Measurements from ENCODE around the gene OPTN. TPM values are rescaled to one million over a fixed set of nuclear protein-coding genes. Genes with fewer than 3 reads are reported as not detected.

Gene OPTN
- total RNA-seq, 1 donor from 2014 or later: 33.3 TPM

DNA sequence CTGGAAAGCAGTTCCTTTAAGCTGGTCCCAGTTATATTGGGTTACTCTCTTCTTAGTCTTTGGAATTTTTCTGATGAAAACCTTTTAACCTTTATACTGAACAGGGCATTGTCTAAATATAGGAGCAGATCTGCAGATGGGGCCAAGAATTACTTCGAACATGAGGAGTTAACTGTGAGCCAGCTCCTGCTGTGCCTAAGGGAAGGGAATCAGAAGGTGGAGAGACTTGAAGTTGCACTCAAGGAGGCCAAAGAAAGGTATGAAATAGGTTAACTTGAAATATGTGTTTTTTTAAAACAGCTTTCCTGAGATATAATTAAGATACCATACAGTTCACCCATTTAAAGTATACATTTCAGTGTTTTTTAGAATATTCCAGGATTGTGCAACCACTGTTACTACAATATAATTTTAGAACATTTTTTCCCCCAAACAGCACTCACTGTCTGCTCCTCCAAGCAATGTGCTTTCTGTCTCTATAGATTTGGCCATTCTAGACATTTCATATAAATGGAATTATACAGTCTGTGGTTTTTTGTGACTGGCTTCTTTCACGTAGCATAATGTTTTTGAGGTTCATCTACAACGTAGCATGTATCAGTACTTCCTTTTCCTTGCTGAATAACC lies 18.9 kb downstream of the OPTN start:
- no peak for DNase-seq (ENCODE audit: low spot score in 2 of 2, unreplicated experiment in 2 of 2)
- Mint-ChIP-seq H3K9me3 (no peaks in the 10 kb centered on the region), H3K27ac (no peak overlapping the region), H3K4me3 (no peak overlapping the region), H3K4me1 (peaks cover 5% of the 10 kb centered on the region), H3K27me3 (ENCODE audit: low read depth) (no peaks in the 10 kb centered on the region), H3K36me3 (peaks cover 44% of the 10 kb centered on the region)
- TF ChIP-seq, protein P1, sequence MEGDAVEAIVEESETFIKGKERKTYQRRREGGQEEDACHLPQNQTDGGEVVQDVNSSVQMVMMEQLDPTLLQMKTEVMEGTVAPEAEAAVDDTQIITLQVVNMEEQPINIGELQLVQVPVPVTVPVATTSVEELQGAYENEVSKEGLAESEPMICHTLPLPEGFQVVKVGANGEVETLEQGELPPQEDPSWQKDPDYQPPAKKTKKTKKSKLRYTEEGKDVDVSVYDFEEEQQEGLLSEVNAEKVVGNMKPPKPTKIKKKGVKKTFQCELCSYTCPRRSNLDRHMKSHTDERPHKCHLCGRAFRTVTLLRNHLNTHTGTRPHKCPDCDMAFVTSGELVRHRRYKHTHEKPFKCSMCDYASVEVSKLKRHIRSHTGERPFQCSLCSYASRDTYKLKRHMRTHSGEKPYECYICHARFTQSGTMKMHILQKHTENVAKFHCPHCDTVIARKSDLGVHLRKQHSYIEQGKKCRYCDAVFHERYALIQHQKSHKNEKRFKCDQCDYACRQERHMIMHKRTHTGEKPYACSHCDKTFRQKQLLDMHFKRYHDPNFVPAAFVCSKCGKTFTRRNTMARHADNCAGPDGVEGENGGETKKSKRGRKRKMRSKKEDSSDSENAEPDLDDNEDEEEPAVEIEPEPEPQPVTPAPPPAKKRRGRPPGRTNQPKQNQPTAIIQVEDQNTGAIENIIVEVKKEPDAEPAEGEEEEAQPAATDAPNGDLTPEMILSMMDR (IDR thresholded peaks at IDR 0.05; ENCODE audit: unreplicated experiment): no peak

DNA sequence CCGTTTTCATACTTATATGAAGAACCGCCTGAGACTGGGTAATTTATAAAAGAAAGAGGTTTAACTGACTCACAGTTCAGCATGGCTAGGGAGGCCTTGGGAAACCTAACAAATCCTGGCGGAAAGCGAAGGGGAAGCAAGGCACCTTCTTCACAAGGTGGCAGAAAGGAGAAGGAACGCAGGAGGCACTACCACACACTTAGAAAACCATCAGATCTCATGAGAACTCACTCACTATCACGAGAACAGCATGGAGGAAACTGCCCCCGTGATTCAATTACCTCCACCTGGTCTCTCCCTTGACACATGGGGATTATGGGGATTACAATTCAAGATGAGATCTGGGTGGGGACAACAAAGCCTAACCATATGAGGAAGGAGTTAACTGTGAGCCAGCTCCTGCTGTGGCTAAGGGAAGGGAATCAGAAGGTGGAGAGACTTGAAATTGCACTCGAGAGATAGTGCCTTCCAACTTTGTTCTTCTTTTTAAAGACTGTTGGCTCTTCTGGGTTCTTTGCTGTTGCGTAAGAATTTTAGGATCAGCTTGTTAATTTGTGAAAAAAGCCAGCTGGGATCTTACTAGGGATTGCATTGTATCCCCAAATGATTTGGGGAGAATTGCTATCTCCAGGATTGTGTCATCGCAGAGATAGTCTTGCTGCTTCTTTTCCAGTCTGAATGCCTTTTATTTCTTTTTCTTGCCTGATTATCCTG lies 21.0 kb downstream of the OPTN start:
- Mint-ChIP-seq H3K27ac (no peak overlapping the region), H3K4me1 (no peaks in the 10 kb centered on the region), H3K9me3 (no peaks in the 10 kb centered on the region), H3K36me3 (peaks cover 44% of the 10 kb centered on the region), H3K27me3 (ENCODE audit: low read depth) (no peaks in the 10 kb centered on the region), H3K4me3 (no peak overlapping the region)
- DNase-seq (ENCODE audit: low spot score in 2 of 2, unreplicated experiment in 2 of 2): no peak
- TF ChIP-seq, protein P1 (IDR thresholded peaks at IDR 0.05; ENCODE audit: unreplicated experiment): no peak

DNA sequence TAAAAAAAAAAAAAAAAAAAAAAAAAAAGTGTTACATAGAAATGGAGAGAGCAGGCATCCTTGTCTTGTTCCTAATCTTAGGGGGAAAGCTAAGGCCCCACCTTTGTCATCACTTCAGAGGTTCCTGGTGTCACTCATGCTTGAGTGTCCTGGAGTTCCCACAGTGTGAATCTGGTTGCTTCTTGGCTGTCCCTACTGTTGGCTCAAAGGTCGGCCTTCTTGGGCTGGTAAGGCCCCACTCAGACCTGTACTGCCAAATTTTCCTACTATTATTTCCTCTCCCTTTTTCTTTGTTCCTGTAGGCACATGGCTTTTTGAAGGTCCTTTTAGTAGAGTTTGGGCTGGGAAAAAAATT lies 21.5 kb downstream of the OPTN start:
- H3K36me3 Mint-ChIP-seq: peaks cover 44% of the 10 kb centered on the region
- no peaks in the 10 kb centered on the region for H3K27me3 Mint-ChIP-seq (ENCODE audit: low read depth)
- H3K9me3 Mint-ChIP-seq: no peaks in the 10 kb centered on the region
- no peak for DNase-seq (ENCODE audit: low spot score in 2 of 2, unreplicated experiment in 2 of 2)
- TF ChIP-seq, protein P1 (IDR thresholded peaks at IDR 0.05; ENCODE audit: unreplicated experiment): no peak
- no peak overlapping the region for H3K4me3 Mint-ChIP-seq
- no peaks in the 10 kb centered on the region for H3K4me1 Mint-ChIP-seq
- no peak overlapping the region for H3K27ac Mint-ChIP-seq

DNA sequence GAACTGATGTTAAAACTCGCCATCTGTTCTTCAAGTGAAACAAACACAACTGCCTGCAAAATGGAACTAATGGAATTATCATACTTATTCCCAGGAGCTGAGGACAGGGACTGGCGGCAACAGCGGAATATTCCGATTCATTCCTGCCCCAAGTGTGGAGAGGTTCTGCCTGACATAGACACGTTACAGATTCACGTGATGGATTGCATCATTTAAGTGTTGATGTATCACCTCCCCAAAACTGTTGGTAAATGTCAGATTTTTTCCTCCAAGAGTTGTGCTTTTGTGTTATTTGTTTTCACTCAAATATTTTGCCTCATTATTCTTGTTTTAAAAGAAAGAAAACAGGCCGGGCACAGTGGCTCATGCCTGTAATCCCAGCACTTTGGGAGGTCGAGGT lies 36.7 kb downstream of the OPTN start:
- Mint-ChIP-seq H3K9me3 (no peaks in the 10 kb centered on the region), H3K27ac (no peak overlapping the region), H3K36me3 (peaks cover 28% of the 10 kb centered on the region), H3K4me3 (no peak overlapping the region), H3K27me3 (ENCODE audit: low read depth) (no peaks in the 10 kb centered on the region), H3K4me1 (peaks cover 4% of the 10 kb centered on the region)
- TF ChIP-seq, protein P1 (IDR thresholded peaks at IDR 0.05; ENCODE audit: unreplicated experiment): no peak
- DNase-seq (ENCODE audit: low spot score in 2 of 2, unreplicated experiment in 2 of 2): no peak

DNA sequence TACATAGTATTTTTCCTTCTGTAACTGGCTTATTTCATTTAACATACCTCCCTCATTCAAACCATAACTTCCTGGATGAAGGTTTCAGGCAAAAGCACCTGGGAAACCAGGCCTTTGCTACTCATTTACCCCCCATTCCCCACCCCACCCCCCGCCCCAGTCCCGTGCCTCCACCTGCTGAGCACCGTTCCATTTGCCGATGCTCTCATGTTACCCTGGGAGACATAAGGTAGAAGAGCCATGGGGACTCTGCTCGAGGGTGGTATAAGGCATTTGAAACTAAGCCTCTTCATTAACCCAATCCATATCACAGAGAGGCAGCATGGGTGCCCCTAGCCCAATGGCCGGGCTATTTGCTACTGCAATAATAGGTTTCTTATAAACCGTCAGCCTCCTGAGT lies 39.2 kb downstream of the OPTN start:
- TF ChIP-seq, protein P1 (IDR thresholded peaks at IDR 0.05; ENCODE audit: unreplicated experiment): no peak
- peaks cover 17% of the 10 kb centered on the region for H3K36me3 Mint-ChIP-seq
- H3K27me3 Mint-ChIP-seq (ENCODE audit: low read depth): no peaks in the 10 kb centered on the region
- peaks cover 2% of the 10 kb centered on the region for H3K9me3 Mint-ChIP-seq
- H3K4me1 Mint-ChIP-seq: peaks cover 9% of the 10 kb centered on the region
- no peak for DNase-seq (ENCODE audit: low spot score in 2 of 2, unreplicated experiment in 2 of 2)
- no peak overlapping the region for H3K4me3 Mint-ChIP-seq
- H3K27ac Mint-ChIP-seq: no peak overlapping the region

Measured in mesothelial cell of epicardium (in vitro differentiated cells).